IPS-NIHi7 (cell line): Measurements from ENCODE around the gene NPHP1.
A peak's percentile ranks its signal among the peaks of the same experiment; 100 is the strongest.
"Not testable (repeated sequence)": the region's sequence is repeated elsewhere in the genome, so short reads cannot be mapped to it uniquely, and the experiment has no call there.

Experiments
- DNase-seq: peaks from one replicate; pipeline ENCODE4 v3.0.0; 2012; ENCODE audit warnings: mixed read lengths; ENCODE audit errors: extremely low spot score

NPHP1 gene

DNA sequence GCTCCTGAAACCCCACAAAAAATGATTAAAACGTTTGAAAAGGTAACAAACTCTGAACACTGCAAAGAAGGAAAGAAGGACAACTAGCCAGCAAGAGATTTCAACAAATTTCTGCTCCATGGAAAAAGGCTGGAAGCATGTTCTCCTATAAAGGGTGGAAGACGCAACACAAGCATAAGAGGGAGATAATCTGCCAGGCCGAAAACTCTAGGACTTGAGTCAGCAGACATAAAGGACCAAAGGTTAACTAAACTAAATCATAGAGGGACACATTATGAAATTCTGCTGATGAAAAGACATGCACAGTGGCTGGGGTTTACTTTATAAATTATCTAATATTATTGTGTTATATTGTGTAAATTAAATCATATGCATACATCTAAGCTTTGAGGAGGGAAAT is 6.8 kb downstream of the NPHP1 start:
- DNase-seq: no peak

DNA sequence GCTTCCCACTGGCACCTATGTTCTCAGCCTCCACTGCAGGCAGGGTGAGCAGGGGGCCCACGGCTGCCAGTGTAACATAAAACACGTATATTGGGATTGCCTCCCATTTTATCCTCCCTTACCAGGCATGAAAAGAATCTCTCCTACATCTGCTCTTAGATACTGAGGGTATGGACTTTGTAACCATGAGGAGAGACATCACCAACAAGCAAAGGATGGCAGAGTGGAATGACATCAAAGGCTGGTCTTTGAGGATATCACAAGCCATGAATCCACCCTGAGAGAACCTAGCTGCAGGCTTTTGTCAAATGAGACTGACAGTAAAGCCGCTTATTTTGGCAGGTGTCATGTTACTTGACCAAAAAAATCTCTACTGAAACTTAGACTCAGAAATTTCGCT is 7.4 kb downstream of the NPHP1 start:
- DNase-seq: no peak

DNA sequence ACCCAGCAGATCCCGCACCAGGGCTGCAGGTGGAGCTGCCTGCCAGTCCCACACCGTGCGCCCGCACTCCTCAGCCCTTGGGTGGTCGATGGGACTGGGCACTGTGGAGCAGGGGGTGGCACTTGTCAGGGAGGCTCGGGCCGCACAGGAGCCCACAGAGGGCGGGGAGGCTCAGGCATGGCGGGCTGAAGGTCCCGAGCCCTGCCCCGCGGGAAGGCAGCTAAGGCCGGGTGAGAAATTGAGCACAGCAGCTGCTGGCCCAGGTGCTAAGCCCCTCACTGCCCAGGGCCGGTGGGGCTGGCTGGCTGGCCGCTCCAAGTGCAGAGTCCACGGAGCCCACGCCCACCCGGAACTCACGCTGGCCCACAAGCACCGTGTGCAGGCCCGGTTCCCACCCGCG is 14.6 kb downstream of the NPHP1 start:
- DNase-seq: not testable (repeated sequence)

DNA sequence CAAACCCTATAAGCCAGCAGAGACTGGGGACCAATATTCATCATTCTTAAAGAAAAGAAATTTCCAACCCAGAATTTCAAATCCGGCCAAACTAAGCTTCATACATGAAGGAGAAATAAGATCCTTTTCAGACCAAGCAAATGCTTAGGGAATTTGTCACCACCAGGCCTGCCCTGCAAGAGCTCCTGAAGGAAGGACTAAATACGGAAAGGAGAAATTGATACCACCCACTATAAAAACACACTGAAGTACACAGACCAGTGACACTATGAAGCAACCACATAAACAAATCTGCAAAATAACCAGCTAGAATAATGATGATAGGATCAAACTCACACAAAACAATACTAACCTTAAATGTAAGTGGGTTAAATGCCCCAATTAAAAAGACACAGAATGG is 22.4 kb downstream of the NPHP1 start:
- DNase-seq: no peak

DNA sequence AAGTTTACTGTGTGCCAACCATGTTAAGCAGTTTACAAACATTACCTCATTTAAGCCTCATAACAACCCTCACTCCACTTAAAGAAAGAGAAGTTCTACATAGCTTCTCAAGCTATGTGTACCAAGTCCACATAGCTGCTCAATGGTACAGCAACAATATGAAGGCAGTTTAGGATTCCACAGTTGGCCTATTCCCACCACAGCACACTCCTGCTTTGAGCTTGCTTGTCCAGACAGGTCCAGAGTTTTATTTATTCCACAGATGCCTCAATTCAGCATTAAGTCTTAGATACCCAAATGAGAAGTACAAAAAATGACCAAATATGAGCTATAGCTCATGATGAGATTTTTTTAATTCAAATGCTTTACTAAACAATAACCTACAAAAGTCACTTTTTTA is 24.8 kb downstream of the NPHP1 start:
- DNase-seq: no peak

DNA sequence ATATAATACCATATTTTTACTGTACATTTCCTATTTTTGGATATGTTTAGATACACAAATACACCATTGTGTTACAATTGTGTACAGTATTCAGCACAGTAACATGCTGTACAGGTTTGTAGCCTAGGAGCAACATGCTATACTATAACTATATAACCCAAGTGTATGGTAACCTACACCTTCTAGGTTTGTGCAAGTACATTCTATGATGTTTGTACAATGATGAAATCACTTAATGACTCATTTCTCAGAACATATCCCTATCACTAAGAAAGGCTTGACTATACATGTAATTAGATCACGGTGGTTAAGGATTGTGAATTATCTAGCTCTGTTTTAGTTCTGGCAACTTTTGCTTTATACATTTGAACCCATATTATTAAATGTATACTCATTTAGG is 31.3 kb downstream of the NPHP1 start:
- no peak for DNase-seq

DNA sequence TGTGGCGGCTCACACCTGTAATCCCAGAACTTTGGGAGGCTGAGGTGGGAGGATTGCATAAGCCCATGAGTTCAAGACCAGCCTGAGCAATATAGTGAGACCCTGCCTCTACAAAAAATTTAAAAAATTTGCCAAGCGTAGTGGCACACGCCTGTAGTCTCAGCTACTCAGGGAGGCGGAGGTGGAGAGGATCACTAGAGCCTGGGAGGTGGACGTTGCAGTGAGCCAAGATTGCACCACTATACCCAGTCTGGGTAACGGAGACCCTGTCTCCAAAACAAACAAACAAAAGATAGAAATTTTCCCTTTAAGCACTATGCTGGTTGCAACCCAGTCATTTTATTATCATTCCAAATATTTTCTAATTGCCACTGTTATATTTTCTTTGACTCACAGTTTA is 32.3 kb downstream of the NPHP1 start:
- DNase-seq: no peak

DNA sequence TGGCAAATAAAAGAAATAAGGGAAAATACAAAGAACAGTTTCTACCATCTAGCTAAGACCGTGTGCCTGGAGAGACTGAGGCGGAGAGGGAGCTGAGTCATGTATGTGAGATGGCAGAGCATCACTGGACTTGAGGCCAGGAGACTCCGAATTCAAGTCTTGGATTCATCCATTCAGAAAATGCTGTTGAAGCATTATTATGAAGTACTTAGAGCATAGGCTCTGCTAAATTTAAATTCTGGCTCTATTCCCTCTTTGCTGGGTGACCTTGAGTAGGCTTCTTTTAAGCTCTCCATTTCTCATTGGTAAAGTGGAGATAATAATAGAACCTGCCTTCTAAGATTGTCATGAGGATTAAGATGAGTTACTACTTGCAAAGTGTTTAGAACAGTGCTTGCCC is 34.7 kb downstream of the NPHP1 start:
- DNase-seq: no peak

DNA sequence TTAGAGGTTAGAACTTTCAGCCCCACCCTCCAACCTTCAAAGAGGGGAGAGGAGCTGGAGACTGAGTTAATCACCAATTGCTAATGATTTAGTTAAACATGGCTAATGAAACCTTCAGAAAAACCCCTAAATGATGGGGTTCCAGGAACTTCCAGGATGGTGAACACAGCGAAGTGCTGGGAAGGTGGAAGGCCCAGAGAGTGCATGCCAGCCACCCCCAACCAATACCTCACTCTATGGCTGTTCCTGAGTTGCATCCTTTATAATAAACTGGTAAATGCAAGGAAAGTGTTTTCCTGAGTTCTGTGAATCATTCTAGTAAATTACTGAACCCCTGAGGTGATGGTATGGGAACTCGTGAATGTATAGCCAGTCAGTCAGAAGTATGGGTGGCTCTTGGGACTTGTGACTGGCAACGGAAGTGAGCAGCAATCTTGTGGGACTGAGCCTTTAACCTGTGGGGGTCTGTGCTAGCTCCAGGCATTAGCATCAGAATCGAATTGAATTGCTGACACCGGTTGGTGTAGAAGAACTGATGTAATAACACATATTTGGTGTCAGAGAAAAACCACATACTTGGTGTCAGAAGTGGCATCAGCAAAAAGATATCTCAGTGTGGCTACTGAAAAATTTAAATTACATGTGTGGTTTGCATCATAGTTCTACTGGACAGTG is 37.4 kb downstream of the NPHP1 start:
- peak; percentile 7 for DNase-seq

DNA sequence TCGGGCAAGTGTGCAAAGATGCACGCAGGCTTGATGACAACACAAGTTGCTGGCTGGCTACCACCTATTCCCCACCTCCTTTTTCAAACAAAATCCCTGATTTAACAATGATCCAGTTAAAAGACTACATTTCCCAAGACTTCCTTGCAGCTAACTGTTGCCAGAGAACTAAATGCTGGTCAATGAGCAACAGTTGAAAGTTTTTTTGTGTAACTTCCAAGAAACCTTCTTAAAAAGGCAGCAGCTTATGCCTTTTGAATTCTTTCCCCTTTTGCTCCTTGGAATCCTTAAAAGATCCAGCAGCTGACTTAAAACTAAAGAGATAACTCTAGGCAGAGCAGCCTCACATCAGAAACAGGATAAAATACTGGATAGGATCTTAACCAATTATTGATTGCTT is 38.5 kb downstream of the NPHP1 start:
- DNase-seq: no peak

DNA sequence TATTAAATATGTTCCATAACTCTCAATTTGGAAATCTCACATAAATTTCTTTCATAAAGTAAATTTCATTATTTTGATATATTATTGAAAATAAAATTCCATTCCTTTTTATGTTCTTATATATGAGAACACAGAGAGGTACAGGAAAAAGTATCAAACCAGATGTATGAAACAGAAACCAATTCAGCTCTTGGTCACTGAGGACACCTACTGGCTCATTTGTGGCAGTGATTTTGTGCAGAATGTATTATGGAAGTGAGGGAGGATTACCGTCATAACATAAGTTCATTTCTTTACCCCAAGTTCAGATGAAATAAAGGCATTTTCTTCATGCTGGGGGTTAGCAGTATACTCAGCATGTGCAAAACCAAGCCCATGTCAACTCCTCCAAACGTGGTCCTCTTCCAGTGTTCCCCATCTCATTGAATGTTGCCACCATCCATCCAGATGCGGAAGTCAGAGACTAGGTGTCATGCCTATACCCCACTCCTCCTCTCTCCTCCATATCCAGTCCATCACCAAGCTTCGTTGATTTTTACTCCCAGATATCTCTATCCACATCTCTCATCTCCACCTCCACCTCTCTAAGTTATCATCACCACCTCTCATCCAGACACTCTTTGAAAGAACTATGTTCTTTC is 47.5 kb downstream of the NPHP1 start:
- DNase-seq: peak; percentile 14

DNA sequence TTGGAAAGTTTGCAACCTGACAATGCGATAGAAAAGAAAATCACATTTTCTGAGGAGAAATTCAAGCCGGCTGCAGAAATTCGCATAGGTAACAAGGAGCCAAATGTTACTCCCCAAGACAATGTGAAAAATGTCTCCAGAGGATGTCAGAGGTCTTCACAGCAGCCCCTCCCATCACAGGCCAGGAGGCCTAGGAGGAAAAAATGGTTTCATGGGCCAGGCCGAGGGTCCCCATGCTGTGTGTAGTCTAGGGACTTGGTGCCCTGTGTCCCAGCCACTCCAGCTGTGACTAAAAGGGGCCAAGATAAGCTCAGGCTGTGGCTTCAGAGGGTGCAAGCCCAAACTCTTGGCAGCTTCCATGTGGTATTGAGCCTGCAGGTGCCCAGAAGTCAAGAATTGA is 50.0 kb downstream of the NPHP1 start:
- not testable (repeated sequence) for DNase-seq

DNA sequence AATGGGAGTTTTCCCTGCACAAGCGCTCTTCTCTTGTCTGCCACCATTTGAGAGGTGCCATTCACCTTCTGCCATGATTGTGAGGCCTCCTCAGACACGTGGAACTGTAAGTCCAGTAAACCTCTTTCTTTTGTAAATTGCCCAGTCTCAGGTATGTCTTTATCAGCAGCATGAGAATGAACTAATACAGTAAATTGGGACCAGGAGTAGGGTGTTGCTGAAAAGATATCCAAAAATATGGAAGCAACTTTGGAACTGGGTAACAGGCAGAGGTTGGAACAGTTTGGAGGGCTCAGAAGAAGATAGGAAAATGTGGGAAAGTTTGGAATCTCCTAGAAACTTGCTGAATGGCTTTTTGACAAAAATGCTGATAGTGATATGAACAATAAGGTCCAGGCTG is 50.6 kb downstream of the NPHP1 start:
- DNase-seq: not testable (repeated sequence)

DNA sequence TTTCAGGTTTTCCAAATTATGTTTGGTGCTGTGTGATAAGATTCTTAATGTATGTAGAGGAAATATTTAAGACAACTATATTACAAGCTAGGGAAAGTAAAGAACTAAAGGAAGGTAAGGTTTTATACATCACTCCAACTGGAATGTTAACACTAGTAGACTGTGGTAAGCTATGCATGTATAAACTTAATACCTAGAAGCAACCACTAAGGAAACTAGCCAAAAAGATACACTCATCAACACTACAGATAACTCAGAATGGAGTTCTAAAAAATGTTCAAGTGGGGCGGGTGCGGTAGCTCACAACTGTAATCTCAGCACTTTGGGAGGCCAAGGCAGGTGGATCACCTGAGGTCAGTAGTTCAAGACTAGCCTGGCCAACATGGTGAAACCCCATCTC is 51.4 kb downstream of the NPHP1 start:
- no peak for DNase-seq

DNA sequence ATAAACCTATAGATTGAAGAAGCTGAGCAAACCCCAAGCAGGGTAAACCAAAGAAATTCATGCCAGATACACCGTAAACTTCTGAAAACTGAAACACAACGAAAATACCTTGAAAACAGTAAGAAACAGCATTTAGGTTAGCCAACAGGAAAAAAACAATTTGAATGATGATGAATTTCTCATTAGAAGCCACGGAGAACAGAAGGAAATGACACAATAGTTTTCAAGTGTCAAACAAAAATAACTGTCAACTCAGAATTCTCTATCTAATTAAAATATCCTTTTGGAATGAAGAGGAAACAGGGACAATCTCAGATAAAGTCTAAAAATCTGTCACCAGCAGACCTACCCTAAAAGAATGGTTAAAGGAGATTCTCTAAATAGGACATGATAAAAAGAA is 51.9 kb downstream of the NPHP1 start:
- DNase-seq: no peak

DNA sequence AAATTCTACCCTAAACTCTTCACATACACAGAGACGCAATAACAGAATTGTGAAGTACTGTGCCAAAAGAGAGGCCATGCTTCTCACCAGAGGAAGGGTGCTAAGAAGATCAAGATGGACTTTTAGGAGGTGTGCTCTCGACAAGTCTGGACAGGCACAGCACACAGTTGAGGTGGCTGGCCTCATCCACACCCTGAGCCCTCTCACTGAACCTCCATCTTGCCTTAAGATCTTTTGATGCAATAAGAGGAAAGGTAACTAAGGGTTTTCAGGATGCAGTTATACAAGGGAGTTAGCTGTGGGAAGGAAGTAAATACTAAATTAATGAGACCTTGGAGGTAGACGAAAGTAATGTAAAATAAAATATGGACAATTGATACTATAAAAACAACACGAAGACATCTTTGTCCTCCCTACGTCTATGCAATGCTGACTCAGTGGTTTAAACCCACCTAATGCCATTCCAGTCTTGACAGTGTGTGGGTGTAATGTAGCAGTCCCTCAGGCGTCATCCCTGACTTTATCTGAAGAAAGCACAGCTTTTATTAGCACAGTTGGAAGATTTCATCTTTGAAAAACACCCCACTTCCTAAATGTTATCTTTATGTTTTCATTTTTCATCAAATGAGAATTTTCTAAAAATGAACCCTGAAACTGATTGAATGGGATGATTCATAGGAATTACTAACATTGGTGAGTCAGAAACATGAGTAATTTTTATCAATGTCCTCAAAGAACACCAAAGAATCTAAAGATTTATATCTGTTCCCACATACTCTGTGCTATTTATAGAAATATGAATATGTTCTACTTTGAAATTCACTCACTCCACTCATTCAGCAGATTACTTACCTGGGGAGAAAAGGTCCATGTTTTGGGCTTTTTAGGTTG is 55.2 kb downstream of the NPHP1 start:
- DNase-seq: no peak

DNA sequence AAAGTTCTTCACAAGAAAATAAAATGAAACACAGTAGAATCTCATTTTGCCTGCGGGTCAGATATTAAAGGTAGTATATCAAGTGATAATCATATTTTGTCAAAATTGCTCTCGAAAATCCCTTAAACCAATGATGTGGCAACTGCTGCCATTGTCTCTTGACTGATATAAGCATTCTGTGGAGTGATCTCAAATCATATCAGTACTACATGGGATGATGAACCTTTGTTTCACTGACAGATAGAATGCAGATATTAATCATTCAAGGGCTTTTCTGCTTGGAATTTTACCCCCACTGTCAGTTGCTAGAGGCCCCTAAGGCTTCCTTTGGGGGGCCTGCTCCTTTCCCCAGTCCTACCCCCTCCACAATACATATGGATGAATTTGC is 57.9 kb downstream of the NPHP1 start:
- no peak for DNase-seq

DNA sequence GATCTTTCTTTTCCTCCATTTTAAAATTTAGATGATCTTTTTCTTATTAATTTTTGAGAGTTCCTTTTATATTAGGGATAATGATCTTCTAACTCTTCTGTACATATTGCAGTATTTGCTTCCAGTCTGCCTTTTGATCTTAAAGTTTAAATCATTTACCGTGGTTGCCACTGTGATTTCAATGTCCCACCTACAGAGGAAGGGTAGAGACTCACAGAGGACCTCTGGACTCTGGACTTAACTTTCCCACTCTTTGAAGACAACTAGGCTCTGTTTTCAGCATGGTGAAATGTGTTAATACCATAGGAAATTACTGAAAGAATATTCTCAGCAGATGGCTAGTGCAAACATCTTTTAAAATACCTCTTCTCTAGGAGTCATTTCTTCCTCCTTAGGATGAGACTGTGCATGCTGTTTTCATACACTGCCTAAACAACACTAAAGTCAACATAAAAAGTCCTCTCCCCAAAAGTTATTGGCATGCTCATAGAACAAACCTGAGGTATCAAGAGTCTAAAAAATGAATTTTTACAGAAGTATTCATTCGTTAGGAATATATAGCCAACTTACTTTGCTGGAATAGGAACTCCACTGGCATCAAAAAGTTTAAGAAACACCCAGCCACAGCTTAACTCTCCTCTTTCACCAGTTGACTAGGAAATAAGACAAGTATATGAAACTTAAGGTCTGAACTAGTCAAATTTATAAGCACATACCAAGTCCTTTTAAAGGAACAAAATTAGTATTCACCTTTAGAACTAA is 58.4 kb downstream of the NPHP1 start:
- no peak for DNase-seq

DNA sequence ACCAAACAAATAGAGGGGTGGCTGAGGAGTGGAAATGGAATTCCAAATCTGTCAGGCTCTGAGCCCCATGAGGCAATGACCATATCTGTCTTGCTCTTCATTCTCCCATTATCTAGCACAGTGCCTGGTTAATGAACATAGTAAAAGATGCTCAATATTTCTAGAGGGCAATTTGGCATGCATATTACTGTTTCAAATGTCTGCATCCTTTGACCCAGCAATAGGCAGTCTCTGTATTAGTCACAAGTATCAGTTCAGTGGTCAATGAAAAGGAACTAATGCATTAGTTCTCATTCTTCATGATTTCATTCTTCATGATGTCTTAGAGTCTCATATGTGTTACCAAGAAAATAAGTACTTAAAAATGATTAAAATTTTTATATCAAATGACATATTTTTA is 60.8 kb downstream of the NPHP1 start:
- no peak for DNase-seq

DNA sequence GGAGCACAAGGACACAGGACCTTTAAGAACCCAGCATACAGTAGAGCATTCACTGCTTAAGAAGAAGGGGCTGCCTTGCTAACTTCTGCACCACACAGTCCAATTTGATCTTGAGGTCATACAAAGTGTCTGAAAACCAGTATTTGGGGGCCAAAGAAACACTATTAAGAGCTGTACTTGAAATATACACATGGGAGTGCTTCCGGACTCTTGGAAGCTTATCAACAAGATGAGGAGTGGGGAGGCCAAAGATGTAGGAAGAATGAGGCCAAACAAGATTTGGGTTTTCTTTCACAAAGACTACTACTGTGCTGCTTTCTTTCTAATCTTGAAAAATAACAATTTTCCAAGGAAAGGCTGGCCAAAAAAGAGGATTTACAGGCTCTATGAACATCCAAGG is 64.4 kb downstream of the NPHP1 start:
- no peak for DNase-seq

DNA sequence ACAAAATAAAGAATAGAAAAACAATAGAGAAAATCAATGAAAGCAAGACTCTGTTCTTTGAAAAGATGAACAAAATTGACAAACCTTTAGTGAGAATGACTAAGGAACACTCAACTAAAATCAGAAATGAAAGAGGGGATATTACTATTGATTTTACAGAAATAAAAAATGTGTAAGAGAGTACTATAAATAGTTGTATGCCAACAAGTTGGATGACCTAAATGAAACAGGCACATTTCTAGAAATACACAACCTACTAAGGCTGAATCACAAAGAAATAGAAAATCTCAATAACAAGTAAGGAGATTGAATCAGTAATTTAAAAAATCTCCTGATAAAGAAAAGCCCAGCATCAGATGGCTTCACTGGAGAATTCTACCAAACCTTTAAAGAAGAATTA is 70.8 kb downstream of the NPHP1 start:
- no peak for DNase-seq

DNA sequence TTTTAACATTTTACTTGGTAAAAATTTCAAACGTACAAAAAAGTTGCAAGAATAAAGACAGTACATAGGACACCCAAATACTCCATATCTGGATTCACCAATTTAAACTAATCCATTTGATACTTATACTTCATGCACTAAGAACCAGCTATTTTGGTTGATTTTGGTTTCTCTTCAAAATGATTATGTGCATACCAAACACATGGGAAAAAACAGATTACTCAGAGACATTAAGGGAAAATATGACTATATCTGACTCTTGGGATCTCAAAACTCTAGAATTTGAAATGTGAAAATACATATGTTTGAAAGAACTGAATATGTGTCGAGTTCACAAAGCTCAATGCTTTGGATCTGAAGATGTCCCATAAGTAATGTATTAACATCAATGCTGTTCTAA is 73.6 kb downstream of the NPHP1 start:
- DNase-seq: no peak
